ENCODE data around the gene AAMDC. TPM values are rescaled to one million over a fixed set of nuclear protein-coding genes. Genes with fewer than 3 reads are reported as not detected.
"Not testable (repeated sequence)": the region's sequence is repeated elsewhere in the genome, so short reads cannot be mapped to it uniquely, and the experiment has no call there.

AAMDC gene
- total RNA-seq, 4 donors from 2014 or later, result 10.9 to 31.5 (median 28.1) TPM

GRCh38 chr11:77819921-77820564 is 901 bp upstream of the AAMDC start:
- TF ChIP-seq, protein P1, sequence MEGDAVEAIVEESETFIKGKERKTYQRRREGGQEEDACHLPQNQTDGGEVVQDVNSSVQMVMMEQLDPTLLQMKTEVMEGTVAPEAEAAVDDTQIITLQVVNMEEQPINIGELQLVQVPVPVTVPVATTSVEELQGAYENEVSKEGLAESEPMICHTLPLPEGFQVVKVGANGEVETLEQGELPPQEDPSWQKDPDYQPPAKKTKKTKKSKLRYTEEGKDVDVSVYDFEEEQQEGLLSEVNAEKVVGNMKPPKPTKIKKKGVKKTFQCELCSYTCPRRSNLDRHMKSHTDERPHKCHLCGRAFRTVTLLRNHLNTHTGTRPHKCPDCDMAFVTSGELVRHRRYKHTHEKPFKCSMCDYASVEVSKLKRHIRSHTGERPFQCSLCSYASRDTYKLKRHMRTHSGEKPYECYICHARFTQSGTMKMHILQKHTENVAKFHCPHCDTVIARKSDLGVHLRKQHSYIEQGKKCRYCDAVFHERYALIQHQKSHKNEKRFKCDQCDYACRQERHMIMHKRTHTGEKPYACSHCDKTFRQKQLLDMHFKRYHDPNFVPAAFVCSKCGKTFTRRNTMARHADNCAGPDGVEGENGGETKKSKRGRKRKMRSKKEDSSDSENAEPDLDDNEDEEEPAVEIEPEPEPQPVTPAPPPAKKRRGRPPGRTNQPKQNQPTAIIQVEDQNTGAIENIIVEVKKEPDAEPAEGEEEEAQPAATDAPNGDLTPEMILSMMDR (IDR thresholded peaks at IDR 0.05), result no peak
- no peak for TF ChIP-seq POLR2A (IDR thresholded peaks at IDR 0.05)
- no peaks in the 10 kb centered on the region for H3K36me3 ChIP-seq
- H3K4me1 ChIP-seq, result peaks cover 8 to 10% of the 10 kb centered on the region in 2 donors
- peak overlapping the region; percentile 91 to 100 for H3K4me3 ChIP-seq
- no peaks in the 10 kb centered on the region for H3K9me3 ChIP-seq
- H3K27ac ChIP-seq, result peak overlapping the region; percentile 93 to 98
- peak; percentile 42 to 51 for DNase-seq
- no peaks in the 10 kb centered on the region for H3K27me3 ChIP-seq
- intact Hi-C loops (cut with DNase I; ENCODE audit: low total_unique reads), result loop anchor here (5.0 kb wide), 1 partner anchor 177 kb away; no protein-coding TSS in a partner anchor

DNA sequence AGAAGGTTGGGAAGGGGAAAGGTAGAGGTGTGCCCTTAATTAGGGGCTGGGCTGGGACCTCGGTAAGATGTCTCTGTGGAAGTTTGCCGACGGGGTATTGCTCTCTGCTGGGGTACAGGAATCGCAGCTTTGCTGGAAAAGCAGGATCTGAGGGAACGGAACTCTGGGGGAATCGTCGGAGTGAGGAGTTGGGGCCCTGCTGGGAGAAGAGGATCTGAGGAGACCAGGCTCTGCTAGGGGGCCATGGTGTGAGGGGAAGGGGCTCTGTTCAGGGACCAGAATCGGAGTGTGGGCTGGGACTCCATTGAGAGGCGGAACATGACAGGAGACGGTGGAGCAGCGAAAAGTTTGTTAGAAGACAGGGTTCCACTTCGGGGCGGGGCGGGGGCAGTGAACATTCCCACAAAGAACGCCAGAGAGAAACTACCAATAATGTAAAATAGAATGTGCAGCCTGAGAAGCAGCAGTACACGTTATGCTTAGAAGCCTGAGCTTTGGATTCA is 456 bp downstream of the AAMDC start:
- Histone ChIP-seq H3K9me3 (no peaks in the 10 kb centered on the region), H3K27ac (peak overlapping the region; percentile 78 to 93), H3K36me3 (no peaks in the 10 kb centered on the region), H3K4me1 (peaks cover 8 to 10% of the 10 kb centered on the region in 2 donors), H3K27me3 (no peaks in the 10 kb centered on the region), H3K4me3 (peak overlapping the region; percentile 91 to 100)
- intact Hi-C loops (cut with DNase I; ENCODE audit: low total_unique reads), result loop anchor here (5.0 kb wide), 1 partner anchor 176 kb away; no protein-coding TSS in a partner anchor
- peak in 1 of 2 donors; percentile 30 for DNase-seq
- no peak for TF ChIP-seq POLR2A (IDR thresholded peaks at IDR 0.05)
- TF ChIP-seq, protein P1 (IDR thresholded peaks at IDR 0.05), result no peak

DNA sequence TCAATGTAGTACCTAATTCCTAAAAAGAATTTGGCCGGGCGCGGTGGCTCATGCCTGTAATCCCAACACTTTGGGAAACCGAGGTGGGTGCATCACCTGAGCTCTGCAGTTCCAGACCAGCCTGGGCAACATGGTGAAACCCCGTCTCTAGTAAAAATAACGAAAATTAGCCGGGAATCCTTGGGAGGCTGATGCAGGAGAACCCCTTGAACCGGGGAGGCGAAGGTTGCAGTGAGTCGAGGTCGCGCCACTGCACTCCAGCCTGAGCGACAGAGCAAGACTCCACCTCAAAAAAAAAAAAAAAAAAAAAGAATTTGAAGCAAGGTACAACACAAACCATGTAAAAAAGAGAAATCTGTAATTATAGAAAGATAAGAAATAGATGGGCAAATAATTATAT is 1.2 kb downstream of the AAMDC start:
- not testable (repeated sequence) for H3K27ac ChIP-seq, H3K27me3 ChIP-seq, H3K9me3 ChIP-seq, H3K36me3 ChIP-seq, DNase-seq
- H3K4me3 ChIP-seq, result peak overlapping the region in 1 of 2 donors; percentile 100
- H3K4me1 ChIP-seq, result peaks cover 8 to 10% of the 10 kb centered on the region in 2 donors
- intact Hi-C loops (cut with DNase I; ENCODE audit: low total_unique reads), result loop anchor here (5.0 kb wide), 1 partner anchor 175 kb away; no protein-coding TSS in a partner anchor

GRCh38 chr11:77823775-77824174 is 2.8 kb downstream of the AAMDC start:
- H3K4me3 ChIP-seq, result no peak overlapping the region
- peak overlapping the region; percentile 33 to 70 for H3K27ac ChIP-seq
- intact Hi-C loops (cut with DNase I; ENCODE audit: low total_unique reads), result loop anchor here (5.0 kb wide), 1 partner anchor 174 kb away; no protein-coding TSS in a partner anchor
- no peak for TF ChIP-seq POLR2A (IDR thresholded peaks at IDR 0.05)
- TF ChIP-seq, protein P1 (IDR thresholded peaks at IDR 0.05), result no peak
- DNase-seq, result no peak
- no peaks in the 10 kb centered on the region for H3K9me3 ChIP-seq
- no peaks in the 10 kb centered on the region for H3K27me3 ChIP-seq
- no peaks in the 10 kb centered on the region for H3K36me3 ChIP-seq
- H3K4me1 ChIP-seq, result peaks cover under 1 to 4% of the 10 kb centered on the region in 2 donors

DNA sequence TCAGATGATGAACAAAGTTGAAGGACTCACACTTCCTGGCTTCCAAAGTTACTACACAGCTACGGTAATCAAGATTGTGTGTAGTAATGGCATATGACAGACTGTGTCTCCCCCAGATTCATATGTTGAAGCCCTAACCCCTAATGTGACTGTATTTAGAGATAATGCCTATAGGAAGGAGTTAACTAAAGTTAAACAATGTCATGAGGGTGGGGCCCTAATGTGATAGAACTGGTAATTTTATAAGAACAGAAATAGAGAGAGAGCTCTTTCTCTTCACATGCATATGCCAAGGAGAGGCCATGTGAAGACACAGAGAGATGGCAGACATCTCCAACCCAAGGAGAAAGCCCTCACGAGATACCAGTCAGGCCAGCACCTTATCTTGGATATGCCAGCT is 8.0 kb downstream of the AAMDC start:
- H3K4me1 ChIP-seq, result no peaks in the 10 kb centered on the region
- H3K4me3 ChIP-seq, result no peak overlapping the region
- no peaks in the 10 kb centered on the region for H3K36me3 ChIP-seq
- TF ChIP-seq, protein P1 (IDR thresholded peaks at IDR 0.05), result no peak
- H3K27ac ChIP-seq, result no peak overlapping the region
- intact Hi-C loops (cut with DNase I; ENCODE audit: low total_unique reads), result no loop called here
- no peaks in the 10 kb centered on the region for H3K27me3 ChIP-seq
- no peaks in the 10 kb centered on the region for H3K9me3 ChIP-seq
- no peak for DNase-seq

Data from uterus (tissue), 4 donors.